HG02610 (cell line): ENCODE results near the gene IQSEC3.

ENCODE experiments used
- ATAC-seq: cut with Tn5 transposase; IDR thresholded peaks from one replicate; pipeline ENCODE4 v1.9.1; 2021; ENCODE audit warnings: mild to moderate bottlenecking, moderate library complexity; ENCODE audit not compliant: unreplicated experiment

IQSEC3 gene

DNA sequence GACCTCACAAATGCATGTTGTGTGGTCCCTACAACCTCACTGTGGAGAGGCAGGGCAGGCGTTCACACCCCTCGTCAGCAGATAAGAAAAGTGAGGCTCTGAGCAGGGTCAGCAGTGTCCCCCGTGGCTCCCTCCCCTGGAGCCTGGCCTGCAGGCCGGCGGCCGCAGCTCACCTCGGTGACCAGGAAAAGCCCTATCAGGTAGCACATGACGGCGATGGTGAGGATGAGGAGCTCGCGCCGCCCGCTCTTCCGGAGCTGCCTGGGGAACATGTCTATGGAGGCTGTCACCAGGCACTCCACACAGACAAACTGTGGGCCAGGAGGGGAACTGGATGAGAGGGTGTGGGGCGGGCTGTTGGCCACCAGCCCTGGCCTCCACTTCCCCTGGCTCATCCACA is 129.4 kb downstream of the IQSEC3 start:
- ATAC-seq = no peak

DNA sequence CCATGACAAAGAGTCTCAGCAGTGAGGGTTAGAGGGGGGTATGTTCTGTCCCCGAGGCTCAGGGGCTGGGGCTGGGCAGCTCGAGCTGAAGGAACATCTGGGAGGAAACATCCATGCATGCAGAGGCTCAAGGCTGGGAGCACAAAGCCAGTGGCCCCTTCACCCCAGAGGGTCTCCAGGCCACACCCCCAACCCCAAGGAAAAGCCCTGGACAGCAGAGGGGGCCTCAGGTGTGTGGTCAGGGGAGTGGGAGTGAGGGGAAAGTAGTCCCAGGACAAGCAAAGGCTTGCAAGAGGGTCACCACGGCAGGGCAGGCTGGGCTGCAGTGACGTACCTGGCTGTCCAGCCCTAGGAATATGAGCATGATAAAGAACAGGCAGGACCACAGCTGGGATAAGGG is 129.9 kb downstream of the IQSEC3 start:
- ATAC-seq = no peak

GRCh38 chr12:197347-197746 is 130.8 kb downstream of the IQSEC3 start:
- ATAC-seq = no peak

DNA sequence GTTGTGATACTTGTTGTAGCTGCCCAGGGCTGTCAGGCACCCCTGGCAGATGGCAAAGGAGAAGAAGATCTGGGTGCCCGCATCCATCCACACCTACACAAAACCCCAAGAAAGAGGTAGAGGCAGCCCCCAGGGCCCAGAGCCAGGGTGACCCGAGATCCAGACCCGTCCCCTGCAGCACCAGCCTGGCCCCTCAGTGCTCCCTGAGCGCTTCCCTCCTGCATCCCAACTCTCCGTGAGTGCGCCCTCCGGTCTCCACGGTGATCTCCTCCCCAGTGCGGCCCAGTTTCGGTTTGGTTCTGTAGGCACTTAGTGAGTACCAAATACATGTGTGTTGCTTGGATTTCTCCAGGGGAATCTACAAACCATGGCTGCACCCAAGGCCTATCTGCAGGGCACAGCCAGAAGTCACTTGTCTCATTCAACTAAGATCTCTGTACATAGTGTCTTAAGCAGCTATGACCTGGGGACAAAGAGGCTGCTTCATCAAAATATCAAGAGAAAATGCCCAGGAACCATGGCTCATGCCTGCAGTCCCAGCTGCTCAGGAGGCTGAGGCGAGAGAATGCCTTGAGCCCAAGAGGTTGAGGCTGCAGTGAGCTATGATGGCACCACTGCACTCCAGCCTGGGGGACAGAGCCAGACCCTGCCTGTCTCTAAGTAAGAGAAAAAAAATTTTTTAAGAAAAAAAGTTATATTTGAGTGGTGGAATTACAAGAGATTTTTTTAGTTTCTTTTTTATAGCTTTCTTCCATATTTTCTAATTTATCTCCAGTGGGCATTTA is 131.5 kb downstream of the IQSEC3 start:
- ATAC-seq = no peak

- ATAC-seq = no peak
Measured at GRCh38 chr12:198705-199104, 132.1 kb downstream of the IQSEC3 start.

- ATAC-seq = no peak
Measured at GRCh38 chr12:201361-201760, 134.8 kb downstream of the IQSEC3 start.

- no peak for ATAC-seq
Measured at GRCh38 chr12:202081-202731, 135.6 kb downstream of the IQSEC3 start.

- ATAC-seq = no peak
Measured at GRCh38 chr12:203074-203461, 136.5 kb downstream of the IQSEC3 start.

- ATAC-seq = no peak
Measured at GRCh38 chr12:203462-204260, 137.1 kb downstream of the IQSEC3 start.

- no peak for ATAC-seq
Measured at GRCh38 chr12:204261-204678, 137.7 kb downstream of the IQSEC3 start.

GRCh38 chr12:205026-205425 is 138.5 kb downstream of the IQSEC3 start:
- no peak for ATAC-seq

DNA sequence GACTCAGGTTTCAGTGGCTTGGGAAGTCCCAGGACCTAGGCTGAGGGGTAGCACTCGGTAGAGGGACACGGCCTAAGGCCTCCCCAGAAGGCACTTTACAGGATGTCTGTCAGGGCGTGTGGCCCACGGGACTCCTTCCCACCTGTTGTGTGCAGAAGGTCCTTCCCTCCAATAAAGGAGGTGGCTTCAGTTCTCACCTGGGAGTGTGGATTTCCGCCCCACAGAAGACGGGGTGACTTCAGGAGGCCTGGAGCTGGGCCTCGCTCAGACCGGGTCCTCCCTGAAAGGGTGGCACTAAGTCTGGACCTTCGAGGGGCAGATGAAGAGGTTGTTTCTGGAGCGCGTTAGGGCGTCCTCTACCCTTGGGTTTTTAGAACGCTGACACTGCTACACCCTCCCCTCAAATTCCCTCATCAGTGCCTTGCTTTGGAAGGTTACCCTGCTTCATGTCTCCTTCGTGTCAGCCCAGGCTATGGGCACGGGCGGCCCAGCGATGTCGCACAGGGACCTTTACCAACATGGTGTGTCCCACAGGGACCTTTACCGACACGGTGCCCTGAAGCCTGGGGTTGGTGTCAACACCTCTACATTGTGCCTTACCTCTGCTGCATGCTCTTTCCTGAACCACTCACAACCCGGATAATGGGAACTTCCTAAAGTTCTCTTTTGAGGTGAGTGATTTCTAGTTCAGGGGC is 140.3 kb downstream of the IQSEC3 start:
- no peak for ATAC-seq

- no peak for ATAC-seq
Measured at GRCh38 chr12:207804-208203, 141.2 kb downstream of the IQSEC3 start.

DNA sequence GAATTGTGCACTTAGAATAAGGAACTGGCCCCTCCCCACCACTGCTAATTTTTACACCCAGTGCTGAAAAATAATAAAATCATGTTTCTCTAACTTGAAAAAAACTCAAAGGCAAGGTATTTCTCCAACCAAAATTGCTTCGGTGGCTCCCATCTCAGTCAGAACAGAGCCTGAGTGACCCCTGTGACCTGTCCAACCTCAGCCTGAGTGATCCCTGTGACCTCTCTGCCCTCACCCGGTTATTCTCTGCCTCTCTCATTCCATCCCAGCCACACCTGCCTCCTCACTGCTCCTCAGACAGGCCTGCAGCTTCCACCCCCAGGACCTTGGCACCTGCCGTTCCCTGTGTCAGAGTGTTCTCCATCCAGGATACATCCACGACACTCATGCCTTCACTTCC is 142.2 kb downstream of the IQSEC3 start:
- ATAC-seq = no peak

DNA sequence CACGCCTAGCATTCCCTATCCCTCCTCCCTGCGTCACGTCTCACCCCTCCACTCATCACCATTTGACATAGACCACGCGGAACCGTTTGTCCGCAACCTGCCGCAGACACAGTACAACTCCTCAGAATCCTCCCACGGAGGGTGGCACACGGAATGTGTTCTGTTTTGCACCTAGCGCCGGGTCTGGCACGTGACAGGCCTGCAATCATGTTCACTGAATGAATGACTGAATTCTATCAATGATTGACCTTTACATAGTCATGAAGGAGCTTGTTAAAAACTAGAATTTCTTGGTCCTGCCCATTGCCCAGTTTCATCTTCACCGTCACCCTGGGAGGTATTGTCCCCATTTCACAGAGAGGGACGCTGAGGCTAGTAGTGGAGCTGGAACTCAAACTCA is 142.7 kb downstream of the IQSEC3 start:
- no peak for ATAC-seq

- no peak for ATAC-seq
Measured at GRCh38 chr12:209851-210250, 143.3 kb downstream of the IQSEC3 start.

DNA sequence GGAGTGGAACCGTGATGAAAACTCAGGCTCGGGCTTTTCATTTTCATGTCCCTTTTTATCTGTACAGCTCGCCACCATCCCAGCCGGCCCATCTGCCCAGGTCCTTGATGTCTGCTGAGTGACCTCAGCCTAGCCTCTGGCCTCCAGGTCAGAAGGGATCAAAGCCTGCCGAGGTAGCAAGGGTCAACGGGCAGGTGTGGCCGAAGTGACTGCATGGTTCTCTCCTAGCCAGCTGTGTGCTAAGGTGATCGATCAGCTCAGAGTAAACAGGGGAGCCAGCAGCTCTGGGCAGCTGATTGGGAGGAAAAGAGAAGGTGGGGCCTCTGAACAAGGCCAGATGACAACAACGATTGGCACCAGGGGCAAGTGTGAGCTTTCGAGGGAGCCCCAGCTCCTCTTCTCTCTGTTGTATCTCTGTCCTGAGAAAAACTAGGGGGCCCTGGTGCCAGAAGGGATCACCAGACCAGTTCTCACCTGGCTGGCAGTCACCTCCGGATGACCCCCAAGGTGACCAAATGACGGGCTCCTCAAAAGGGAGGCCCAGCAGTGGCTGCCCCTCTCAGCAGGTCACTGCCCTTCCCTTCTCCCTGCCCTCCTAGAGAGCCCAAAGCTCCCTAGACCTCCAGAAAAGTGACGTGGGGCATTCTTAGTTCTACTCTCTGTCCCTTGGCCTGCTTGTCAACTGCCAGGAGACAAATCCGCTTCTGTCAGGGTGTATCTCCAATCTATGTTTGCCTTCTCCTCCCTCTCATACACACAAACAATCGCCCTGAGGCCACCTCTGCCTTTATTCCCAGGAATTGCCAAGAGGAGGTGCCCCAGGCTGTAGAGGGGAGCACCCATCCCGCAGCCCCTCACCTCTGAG is 143.9 kb downstream of the IQSEC3 start:
- no peak for ATAC-seq

DNA sequence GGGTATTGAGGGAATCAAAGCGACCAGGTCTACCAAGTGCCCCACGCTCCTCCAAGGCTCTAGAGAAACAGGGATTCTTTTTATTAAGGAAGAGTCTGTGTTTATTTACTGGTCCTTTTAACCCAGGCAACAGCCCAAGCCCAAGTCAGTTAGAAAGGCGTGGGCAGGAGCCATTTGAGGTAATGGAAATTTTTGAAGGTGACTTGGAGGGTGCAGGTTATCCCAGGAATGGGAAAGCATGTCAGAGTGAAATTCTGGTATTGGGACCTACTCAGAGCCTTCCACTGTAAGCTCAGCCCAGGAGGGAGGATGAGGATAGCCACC is 144.5 kb downstream of the IQSEC3 start:
- no peak for ATAC-seq

GRCh38 chr12:211639-212414 is 145.3 kb downstream of the IQSEC3 start:
- no peak for ATAC-seq

- no peak for ATAC-seq
Measured at GRCh38 chr12:212415-212714, 145.8 kb downstream of the IQSEC3 start.
